Lung (tissue), 12 donors: Measurements from ENCODE around the gene CCNL2. TPM values are rescaled to one million over a fixed set of nuclear protein-coding genes. Genes with fewer than 3 reads are reported as not detected.

ENCODE experiments used
- ATAC-seq: fragments of 200-7000 bp; cut with Tn5 transposase; one replicate; pipeline ENCODE4 v1.9.1; 2020; ENCODE audit warnings: moderate number of reproducible peaks; ENCODE audit not compliant: insufficient read depth, low FRiP score
- DNase-seq, 3 donors: peaks; one replicate each; pipeline ENCODE4 v3.0.0-alpha.2; 2013 to 2017
- H3K27ac ChIP-seq, 2 donors: one replicate each; pipeline ENCODE4 v1.5.1; 2013; ENCODE audit warnings: mild to moderate bottlenecking in 2 of 2, moderate library complexity in 2 of 2, control low read depth in 1 of 2, inconsistent platforms in 1 of 2, low read depth in 1 of 2, low read length in 1 of 2
- H3K27me3 ChIP-seq, 3 donors: one replicate each; pipeline ENCODE4 v1.5.1; 2013; ENCODE audit warnings: low read length in 2 of 3; ENCODE audit not compliant: control insufficient read depth in 3 of 3, insufficient read depth in 3 of 3
- H3K36me3 ChIP-seq, 4 donors: one replicate each; pipeline ENCODE4 v1.5.1; 2013; ENCODE audit warnings: low read length in 4 of 4, mild to moderate bottlenecking in 1 of 4, moderate library complexity in 1 of 4; ENCODE audit not compliant: control insufficient read depth in 4 of 4, insufficient read depth in 4 of 4
- H3K4me1 ChIP-seq, 5 donors: one replicate each; pipeline ENCODE4 v1.5.1; 2013; ENCODE audit warnings: low read length in 5 of 5, mild to moderate bottlenecking in 2 of 5, moderate library complexity in 1 of 5; ENCODE audit not compliant: control insufficient read depth in 5 of 5, insufficient read depth in 5 of 5
- H3K4me3 ChIP-seq: one replicate; pipeline ENCODE4 v1.5.1; 2013; ENCODE audit warnings: mild to moderate bottlenecking, control low read depth, moderate library complexity
- H3K9ac ChIP-seq, 2 donors: one replicate each; pipeline ENCODE4 v1.5.1; 2013; ENCODE audit warnings: low read length in 2 of 2, control low read depth in 1 of 2; ENCODE audit not compliant: insufficient read depth in 1 of 2
- H3K9me3 ChIP-seq, 4 donors: one replicate each; pipeline ENCODE4 v1.5.1; 2013; ENCODE audit warnings: low read length in 3 of 4, mild to moderate bottlenecking in 1 of 4, moderate library complexity in 1 of 4; ENCODE audit not compliant: control insufficient read depth in 4 of 4, insufficient read depth in 3 of 4
- WGBS, 2 donors: extraction: QIAGEN DNeasy Blood & Tissue Kit; methylation state at CpG; one replicate each; pipeline ENCODE4 v1.1.7; 2013; 5-methylcytosine and 5-hydroxymethylcytosine counted together
- polyA plus RNA-seq, 2 donors: library from polyadenylated mRNA; stranded (reverse); fragments of 200-250 nt; gene quantifications; one replicate each; pipeline ENCODE4 v1.2.1, GENCODE V29; 2013
- total RNA-seq, 2 donors: library from RNA; depleted of rRNA in 1 of 2; stranded (reverse); fragments of >200 nt in 1 of 2; gene quantifications; one replicate each; pipeline ENCODE4 v1.2.1, GENCODE V29; 2014 to 2021
- TF ChIP-seq, protein P1 (sequence below): IDR thresholded peaks from 2 replicates; pipeline ENCODE4 v1.5.1; 2012; ENCODE audit warnings: mild to moderate bottlenecking; ENCODE audit errors: control extremely low read depth, extremely low read depth
- donor health status: control.
- donor health status: control.
- donor health status: Bipolar disorder and iron deficiency.
- donor health status: healthy.
- donor health status: DM: yes; HTN: yes; CAD: no.

The CCNL2 gene
- total and polyA plus RNA-seq, 4 donors, result 97.9 to 385 (median 193) TPM

DNA sequence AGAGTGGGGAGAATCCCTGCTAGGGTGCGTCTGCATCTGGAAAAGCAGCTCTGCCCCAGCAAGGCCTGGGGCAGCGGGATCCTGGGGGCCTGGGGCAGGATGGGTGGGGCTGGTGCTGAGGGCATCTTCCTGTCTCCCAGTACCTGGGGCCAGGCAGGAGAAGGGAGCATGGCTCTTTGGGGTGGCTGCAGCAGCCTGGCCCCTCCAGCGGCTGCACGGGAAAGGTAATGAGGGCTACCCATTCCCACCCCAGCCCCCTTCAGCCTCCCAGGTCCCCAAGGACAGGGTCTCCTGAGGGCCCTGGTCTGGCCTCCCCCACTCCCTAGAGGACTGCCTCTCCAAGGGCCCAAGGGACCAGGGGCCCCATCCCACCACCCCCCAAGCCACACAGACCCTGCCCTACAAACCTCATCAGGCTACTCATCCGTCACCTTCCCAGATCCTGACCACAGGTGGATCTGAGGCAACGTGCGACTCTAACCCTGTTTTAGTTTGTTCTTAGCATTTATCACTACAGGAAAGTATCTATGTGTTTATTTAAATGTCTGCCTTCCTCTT, 22.9 kb upstream of the CCNL2 start:
- H3K36me3 ChIP-seq, result no peaks in the 10 kb centered on the region
- peaks cover 0 to 28% (median 0%) of the 10 kb centered on the region in 5 donors for H3K4me1 ChIP-seq
- H3K4me3 ChIP-seq, result no peak overlapping the region
- H3K9me3 ChIP-seq, result peaks cover 0 to 2% (median 0%) of the 10 kb centered on the region in 4 donors
- DNase-seq (no peak), ATAC-seq (no peak)
- H3K9ac ChIP-seq, result peak overlapping the region in 1 of 2 donors; percentile 23
- H3K27me3 ChIP-seq, result no peaks in the 10 kb centered on the region
- H3K27ac ChIP-seq, result no peak overlapping the region
- WGBS, 2 donors, result 77 to 87% methylated on average over 7 of the region's 7 CpGs
- TF ChIP-seq, protein P1, sequence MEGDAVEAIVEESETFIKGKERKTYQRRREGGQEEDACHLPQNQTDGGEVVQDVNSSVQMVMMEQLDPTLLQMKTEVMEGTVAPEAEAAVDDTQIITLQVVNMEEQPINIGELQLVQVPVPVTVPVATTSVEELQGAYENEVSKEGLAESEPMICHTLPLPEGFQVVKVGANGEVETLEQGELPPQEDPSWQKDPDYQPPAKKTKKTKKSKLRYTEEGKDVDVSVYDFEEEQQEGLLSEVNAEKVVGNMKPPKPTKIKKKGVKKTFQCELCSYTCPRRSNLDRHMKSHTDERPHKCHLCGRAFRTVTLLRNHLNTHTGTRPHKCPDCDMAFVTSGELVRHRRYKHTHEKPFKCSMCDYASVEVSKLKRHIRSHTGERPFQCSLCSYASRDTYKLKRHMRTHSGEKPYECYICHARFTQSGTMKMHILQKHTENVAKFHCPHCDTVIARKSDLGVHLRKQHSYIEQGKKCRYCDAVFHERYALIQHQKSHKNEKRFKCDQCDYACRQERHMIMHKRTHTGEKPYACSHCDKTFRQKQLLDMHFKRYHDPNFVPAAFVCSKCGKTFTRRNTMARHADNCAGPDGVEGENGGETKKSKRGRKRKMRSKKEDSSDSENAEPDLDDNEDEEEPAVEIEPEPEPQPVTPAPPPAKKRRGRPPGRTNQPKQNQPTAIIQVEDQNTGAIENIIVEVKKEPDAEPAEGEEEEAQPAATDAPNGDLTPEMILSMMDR, result no peak

DNA sequence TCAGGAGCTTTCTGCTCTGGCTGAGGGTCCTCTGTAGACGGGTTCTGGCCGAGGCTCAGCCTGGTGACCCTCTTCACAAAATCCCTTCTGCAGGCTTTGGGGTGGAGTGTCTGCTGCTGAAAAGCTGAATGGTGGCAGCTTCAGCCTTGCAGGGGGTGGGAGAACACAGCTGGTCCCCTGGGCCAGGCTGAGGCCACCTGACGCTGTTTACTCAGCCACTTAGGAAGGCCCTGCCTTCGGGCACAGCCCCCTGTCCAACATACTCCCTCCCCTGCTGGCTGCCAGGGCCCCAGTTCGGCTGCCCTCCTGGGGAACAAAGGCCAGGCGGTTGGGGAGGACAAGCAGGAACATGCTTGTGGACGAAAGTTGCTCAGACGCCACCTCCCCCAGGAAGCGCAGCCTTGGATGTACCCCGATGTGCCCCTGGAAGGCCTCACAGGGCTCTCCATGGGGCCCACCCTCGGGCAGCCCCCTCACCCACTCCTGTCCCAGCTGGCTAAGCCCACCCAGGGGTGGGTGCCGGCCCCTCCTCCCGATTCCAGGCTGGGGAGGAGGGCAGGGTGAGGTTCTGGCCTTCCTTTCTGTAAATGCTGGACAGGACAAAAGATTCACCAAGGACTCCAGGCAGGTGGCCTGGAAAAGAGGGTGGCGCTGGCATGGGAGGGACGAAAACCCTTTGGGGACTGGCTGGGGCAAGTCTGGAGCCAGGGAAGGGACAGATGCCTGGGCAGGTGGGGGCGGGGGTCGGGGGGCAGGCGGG, 22.2 kb upstream of the CCNL2 start, which contains the start of gene ANKRD65:
Gene ANKRD65 (minus strand): TSS at position 130 of the 760 bp plus-strand sequence. CDS start 271 bp downstream, outside the sequence.
- Histone ChIP-seq H3K9ac (no peak within 1 kb of the TSS), H3K36me3 (no peaks in the 10 kb centered on the region), H3K9me3 (peaks cover 0 to 2% (median 0%) of the 10 kb centered on the region in 4 donors), H3K27me3 (no peaks in the 10 kb centered on the region), H3K27ac (peak within 1 kb of the TSS in 1 of 2 donors; percentile 83), H3K4me1 (peaks cover 0 to 24% (median 0%) of the 10 kb centered on the region in 5 donors), H3K4me3 (peak within 1 kb of the TSS; percentile 49)
- DNase-seq (peak in 1 of 3 donors; percentile 52), ATAC-seq (peak; percentile 43)
- WGBS, 2 donors, result 69 to 85% methylated on average over 16 to 18 of the region's 18 CpGs
- TF ChIP-seq, protein P1, result no peak

DNA sequence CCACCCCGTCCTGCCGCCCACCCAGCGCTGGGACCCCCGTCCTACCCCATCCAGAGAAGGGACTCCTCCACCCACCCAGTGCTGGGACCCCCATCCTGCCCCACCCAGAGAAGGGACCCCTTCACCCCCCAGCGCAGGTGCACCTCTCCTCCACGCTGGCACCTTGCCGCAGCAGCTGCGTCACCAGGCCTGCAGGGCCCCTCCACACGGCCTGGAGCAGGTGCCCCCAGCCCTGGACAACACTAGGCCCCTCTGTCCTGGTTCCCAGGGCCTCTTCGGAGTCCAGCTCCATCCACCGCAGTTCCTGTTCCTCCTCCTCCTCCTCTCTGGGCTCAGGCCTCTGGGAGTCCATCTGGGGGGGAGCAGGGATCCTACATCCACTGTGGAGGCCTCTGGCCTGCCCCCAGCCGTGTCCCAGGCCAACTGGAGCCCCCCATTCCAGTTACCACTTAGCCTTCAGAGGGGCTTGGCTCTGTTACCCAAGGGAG, 21.6 kb upstream of the CCNL2 start:
- H3K4me3 ChIP-seq, result peak overlapping the region; percentile 18
- TF ChIP-seq, protein P1, result no peak
- no peak overlapping the region for H3K9ac ChIP-seq
- peaks cover 0 to 24% (median 0%) of the 10 kb centered on the region in 5 donors for H3K4me1 ChIP-seq
- ATAC-seq (no peak), DNase-seq (no peak)
- 67 to 86% methylated on average over 12 of the region's 12 CpGs for WGBS, 2 donors
- H3K27ac ChIP-seq, result peak overlapping the region in 1 of 2 donors; percentile 83
- H3K27me3 ChIP-seq, result no peaks in the 10 kb centered on the region
- peaks cover 0 to 2% (median 0%) of the 10 kb centered on the region in 4 donors for H3K9me3 ChIP-seq
- no peaks in the 10 kb centered on the region for H3K36me3 ChIP-seq
